IMR-90 (cell line): ENCODE results near the gene CLDN18. TPM values are rescaled to one million over a fixed set of nuclear protein-coding genes. Genes with fewer than 3 reads are reported as not detected.

Source experiments
- ATAC-seq: fragments of 200-7000 bp; cut with Tn5 transposase; 2 replicates; pipeline ENCODE4 v1.9.1; 2020; ENCODE audit warnings: low read depth, mild to moderate bottlenecking, moderate library complexity
- BruUV-seq: library from RNA; stranded (reverse); fragments of 400-500 nt; replicated peaks from 2 replicates; lab custom pipeline; 2021; lab: Mats Ljungman, UMichigan
- CTCF ChIA-PET: fragments of 300-600 bp; formaldehyde crosslinking; extraction: SDS; loops from one replicate; lab custom pipeline; 2021; ENCODE audit warnings: antibody characterized with exemption; lab: Yijun Ruan, JAX
- POLR2A ChIA-PET: fragments of 300-600 bp; sonication (Branson Sonifier 250); formaldehyde crosslinking; loops from one replicate; lab custom pipeline; 2022; ENCODE audit warnings: antibody characterized with exemption; ENCODE audit not compliant: unreplicated experiment; lab: Charles Lee
- DNase-seq: peaks from one replicate; pipeline ENCODE4 v3.0.0; 2013
- H2AFZ ChIP-seq: replicated peaks from 2 replicates; pipeline ENCODE3; 2013; ENCODE audit warnings: low read length, mild to moderate bottlenecking; ENCODE audit not compliant: poor library complexity
- H2AK5ac ChIP-seq: 2 replicates; pipeline ENCODE4 v1.6.1; 2013; ENCODE audit warnings: low read depth, low read length, inconsistent platforms
- H2AK9ac ChIP-seq: replicated peaks from 2 replicates; pipeline ENCODE3; 2013; ENCODE audit warnings: mild to moderate bottlenecking, low read depth, low read length, moderate library complexity; ENCODE audit not compliant: poor library complexity
- H2BK120ac ChIP-seq: 2 replicates; pipeline ENCODE4 v1.6.1; 2013; ENCODE audit warnings: low read depth, low read length, inconsistent platforms
- H2BK15ac ChIP-seq: 3 replicates; pipeline ENCODE4 v1.6.1; 2013; ENCODE audit warnings: low read depth, low read length, inconsistent platforms
- H2BK20ac ChIP-seq: 2 replicates; pipeline ENCODE4 v1.6.1; 2013; ENCODE audit warnings: low read depth, mild to moderate bottlenecking, inconsistent platforms, low read length, moderate library complexity
- H2BK5ac ChIP-seq: 2 replicates; pipeline ENCODE4 v1.6.1; 2013; ENCODE audit warnings: mild to moderate bottlenecking, low read depth, low read length, inconsistent platforms; ENCODE audit not compliant: poor library complexity, severe bottlenecking
- H3K14ac ChIP-seq: replicated peaks from 2 replicates; pipeline ENCODE4 v1.6.1; 2013; ENCODE audit warnings: low read depth, low read length, inconsistent platforms
- H3K18ac ChIP-seq: 2 replicates; pipeline ENCODE4 v1.6.1; 2013; ENCODE audit warnings: low read depth, low read length, control low read depth
- H3K23ac ChIP-seq: 2 replicates; pipeline ENCODE4 v1.6.1; 2013; ENCODE audit warnings: low read depth, low read length, inconsistent platforms
- H3K27ac ChIP-seq: 2 replicates; pipeline ENCODE4 v1.5.1; 2013; ENCODE audit warnings: mild to moderate bottlenecking, control low read depth, low read length; ENCODE audit not compliant: insufficient read depth
- H3K27me3 ChIP-seq: 2 replicates; pipeline ENCODE4 v1.6.1; 2013; ENCODE audit warnings: low read length; ENCODE audit not compliant: control insufficient read depth, insufficient read depth
- H3K36me3 ChIP-seq: 2 replicates; pipeline ENCODE4 v1.6.1; 2013; ENCODE audit warnings: low read length, mixed read lengths; ENCODE audit not compliant: control insufficient read depth, insufficient read depth
- H3K4ac ChIP-seq: 2 replicates; pipeline ENCODE4 v1.6.1; 2013; ENCODE audit warnings: low read depth, low read length, inconsistent platforms
- H3K4me1 ChIP-seq: 2 replicates; pipeline ENCODE4 v1.6.1; 2013; ENCODE audit warnings: low read length, mixed read lengths; ENCODE audit not compliant: control insufficient read depth, insufficient read depth
- H3K4me2 ChIP-seq: 2 replicates; pipeline ENCODE4 v1.6.1; 2013; ENCODE audit warnings: low read depth, mild to moderate bottlenecking, control low read depth, low read length, moderate library complexity
- H3K4me3 ChIP-seq: 2 replicates; pipeline ENCODE4 v1.5.1; 2013; ENCODE audit warnings: low read depth, mild to moderate bottlenecking, control low read depth, low read length, moderate library complexity; ENCODE audit not compliant: insufficient read depth
- H3K56ac ChIP-seq: 2 replicates; pipeline ENCODE4 v1.6.1; 2013; ENCODE audit warnings: low read length, inconsistent platforms; ENCODE audit not compliant: insufficient read depth; ENCODE audit errors: extremely low read depth
- H3K79me1 ChIP-seq, 2 experiments: 2 replicates each; pipeline ENCODE4 v1.6.1; 2013; ENCODE audit warnings: low read length in 2 of 2, inconsistent platforms in 1 of 2, low read depth in 1 of 2
- H3K9ac ChIP-seq: 2 replicates; pipeline ENCODE4 v1.6.1; 2013; ENCODE audit warnings: low read depth, low read length, control low read depth
- H3K9me1 ChIP-seq: 2 replicates; pipeline ENCODE4 v1.6.1; 2013; ENCODE audit warnings: low read length, inconsistent platforms; ENCODE audit not compliant: insufficient read depth
- H3K9me3 ChIP-seq: 2 replicates; pipeline ENCODE4 v1.6.1; 2013; ENCODE audit warnings: low read length; ENCODE audit not compliant: control insufficient read depth, insufficient read depth
- H4K20me1 ChIP-seq: 2 replicates; pipeline ENCODE4 v1.6.1; 2013; ENCODE audit warnings: low read length, inconsistent platforms; ENCODE audit not compliant: insufficient read depth
- H4K5ac ChIP-seq: 2 replicates; pipeline ENCODE4 v1.6.1; 2013; ENCODE audit warnings: mild to moderate bottlenecking, low read depth, low read length, control low read depth
- H4K8ac ChIP-seq, 2 experiments: 2 replicates each; pipeline ENCODE4 v1.6.1; 2013; ENCODE audit warnings: low read depth in 2 of 2, low read length in 2 of 2, control low read depth in 1 of 2, inconsistent platforms in 1 of 2
- H4K91ac ChIP-seq: 2 replicates; pipeline ENCODE4 v1.6.1; 2013; ENCODE audit warnings: low read depth, low read length, inconsistent platforms; ENCODE audit not compliant: insufficient read depth
- BHLHE40 ChIP-seq: fragments of 150-350 bp; IDR thresholded peaks from 2 replicates; pipeline ENCODE4 v1.6.1; 2016; ENCODE audit warnings: mild to moderate bottlenecking, low read depth, low read length
- CEBPB ChIP-seq: IDR thresholded peaks from 2 replicates; pipeline ENCODE4 v1.6.1; 2012; ENCODE audit warnings: low read depth, low read length, improper control_type of control experiment
- CHD1 ChIP-seq: IDR thresholded peaks from 2 replicates; pipeline ENCODE4 v1.6.1; 2012; ENCODE audit warnings: low read depth, low read length, improper control_type of control experiment
- FOS ChIP-seq: fragments of 150-350 bp; IDR thresholded peaks from 2 replicates; pipeline ENCODE4 v1.6.1; 2016; ENCODE audit warnings: low read depth, low read length
- MAFK ChIP-seq: IDR thresholded peaks from 2 replicates; pipeline ENCODE4 v1.6.1; 2012; ENCODE audit warnings: low read depth, low read length, improper control_type of control experiment
- MAZ ChIP-seq: IDR thresholded peaks from 2 replicates; pipeline ENCODE4 v1.6.1; 2012; ENCODE audit warnings: low read depth, mild to moderate bottlenecking, low read length, improper control_type of control experiment, moderate library complexity, borderline replicate concordance
- MXI1 ChIP-seq: IDR thresholded peaks from 2 replicates; pipeline ENCODE4 v1.6.1; 2012; ENCODE audit warnings: low read depth, mild to moderate bottlenecking, low read length, moderate library complexity, borderline replicate concordance
- POLR2A ChIP-seq: IDR thresholded peaks from 2 replicates; pipeline ENCODE4 v1.6.1; 2012; ENCODE audit warnings: mild to moderate bottlenecking, low read depth, low read length
- RAD21 ChIP-seq: IDR thresholded peaks from 2 replicates; pipeline ENCODE4 v1.6.1; 2012; ENCODE audit warnings: low read length, improper control_type of control experiment
- RCOR1 ChIP-seq: IDR thresholded peaks from 2 replicates; pipeline ENCODE4 v1.6.1; 2012; ENCODE audit warnings: mild to moderate bottlenecking, low read length, improper control_type of control experiment; ENCODE audit not compliant: insufficient replicate concordance
- RFX5 ChIP-seq: IDR thresholded peaks from 2 replicates; pipeline ENCODE4 v1.8.0; 2012; ENCODE audit warnings: low read depth, mild to moderate bottlenecking, low read length, moderate library complexity
- SMC3 ChIP-seq: fragments of 150-350 bp; IDR thresholded peaks from 2 replicates; pipeline ENCODE4 v1.6.1; 2016; ENCODE audit warnings: low read depth, mild to moderate bottlenecking, antibody characterized with exemption, low read length, moderate library complexity
- WGBS, 2 experiments: methylation state at CpG; one replicate each; pipeline versions ENCODE4 v1.1.5 to v1.1.7; 2013; ENCODE audit warnings: missing lambda C conversion rate in 2 of 2; ENCODE audit not compliant: insufficient read length in 1 of 2; ENCODE audit errors: extremely low coverage in 2 of 2; 5-methylcytosine and 5-hydroxymethylcytosine counted together
- dilution Hi-C: fragments of 300-500 bp; cut with HindIII; formaldehyde crosslinking; loops from one replicate; pipeline ENCODE4 v1.14.3; 2018; ENCODE audit warnings: low sequenced_read_pairs; ENCODE audit not compliant: unreplicated experiment
- in situ Hi-C: fragments of 300-500 bp; cut with MboI; formaldehyde crosslinking; loops from 3 replicates; pipeline ENCODE4 v1.14.3; 2019; ENCODE audit warnings: low sequenced_read_pairs, inconsistent platforms, mixed read lengths
- intact Hi-C: fragments of 100-400 bp; cut with micrococcal nuclease; formaldehyde crosslinking; loops from 2 replicates; pipeline ENCODE4 v1.10.0; 2022
- polyA plus RNA-seq, 3 experiments: library from polyadenylated mRNA; depleted of rRNA; stranded (reverse); fragments of >200 nt; gene quantifications; 2 replicates each; pipeline ENCODE4 v1.2.3, GENCODE V29; 2012; ENCODE audit warnings: low replicate concordance in 1 of 3
- total RNA-seq: library from RNA; depleted of rRNA; stranded (reverse); fragments of >200 nt; gene quantifications from 2 replicates; pipeline ENCODE4 v1.2.3, GENCODE V29; 2012
- TF ChIP-seq, protein P1 (sequence below): fragments of 150-350 bp; IDR thresholded peaks from 2 replicates; pipeline ENCODE4 v1.6.1; 2016; ENCODE audit warnings: low read depth, mild to moderate bottlenecking, low read length, moderate library complexity, borderline replicate concordance
- TF ChIP-seq, protein P2 (sequence below): conservative IDR thresholded peaks from 2 replicates; pipeline ENCODE4 v1.5.1; 2012; ENCODE audit warnings: mild to moderate bottlenecking, low read depth, low read length, improper control_type of control experiment
- TF ChIP-seq, protein P3 (sequence below): fragments of 150-350 bp; IDR thresholded peaks from 2 replicates; pipeline ENCODE4 v1.6.1; 2017; ENCODE audit warnings: mild to moderate bottlenecking, antibody characterized with exemption, low read length, low read depth

The CLDN18 gene
- total and polyA plus RNA-seq, 2 of the 4 experiments (the other 2 are of a cell fraction), result not detected

DNA sequence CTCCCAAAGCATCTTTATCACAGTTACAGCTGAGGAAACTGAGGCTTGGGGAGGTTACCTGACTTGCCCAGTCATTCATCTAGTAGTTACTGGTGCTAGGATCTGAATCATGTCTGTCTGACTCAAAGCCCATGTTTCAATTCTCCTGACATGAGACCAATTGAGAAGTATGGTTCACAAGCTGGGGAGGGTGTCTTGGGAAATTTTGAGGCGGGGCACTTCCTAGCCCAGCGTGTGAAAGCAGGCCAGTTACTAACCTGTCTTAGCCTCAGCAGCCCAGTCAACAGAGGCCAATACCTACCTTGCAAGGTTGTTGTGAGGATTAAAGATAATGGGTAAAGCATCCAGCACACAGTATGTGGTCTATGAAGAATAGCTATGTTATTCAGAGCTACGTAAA, 37.0 kb downstream of the CLDN18 start:
- H3K4me2 ChIP-seq, result no peak overlapping the region
- no peak overlapping the region for H3K23ac ChIP-seq
- H2AFZ ChIP-seq, result no peak overlapping the region
- H4K20me1 ChIP-seq, result peaks cover 4% of the 10 kb centered on the region
- dilution Hi-C loops (no loop called here), intact Hi-C loops (loop anchor here (5.0 to 10.0 kb wide), 2 partner anchors 1012 to 1155 kb away; no protein-coding TSS in a partner anchor), in situ Hi-C loops (no loop called here)
- no peak overlapping the region for H4K91ac ChIP-seq
- H3K27ac ChIP-seq, result no peak overlapping the region
- ATAC-seq, result no peak
- no peak overlapping the region for H3K18ac ChIP-seq
- CTCF ChIA-PET, result no interaction called here
- no peak overlapping the region for H2BK15ac ChIP-seq
- no peak overlapping the region for H4K8ac ChIP-seq
- peaks cover 13% of the 10 kb centered on the region for H3K9me1 ChIP-seq
- no peak overlapping the region for H4K5ac ChIP-seq
- no peaks in the 10 kb centered on the region for H3K36me3 ChIP-seq
- no peaks in the 10 kb centered on the region for H3K27me3 ChIP-seq
- no peak overlapping the region for H2BK120ac ChIP-seq
- no peak overlapping the region for H2AK5ac ChIP-seq
- H2AK9ac ChIP-seq, result no peak overlapping the region
- H3K9ac ChIP-seq, result no peak overlapping the region
- no peak overlapping the region for H3K14ac ChIP-seq
- POLR2A ChIA-PET, result no interaction called here
- BruUV-seq, result no TSS peak
- H3K9me3 ChIP-seq, result no peaks in the 10 kb centered on the region
- no peak overlapping the region for H3K4me3 ChIP-seq
- no peak overlapping the region for H2BK5ac ChIP-seq
- peaks cover 2 to 14% of the 10 kb centered on the region in 2 experiments; a peak in 3 of 4 replicates for H3K79me1 ChIP-seq
- no peak overlapping the region for H3K56ac ChIP-seq
- H3K4me1 ChIP-seq, result peaks cover 18% of the 10 kb centered on the region
- TF ChIP-seq CHD1 (no peak), MAZ (no peak), CEBPB (no peak), MAFK (no peak), FOS (no peak), BHLHE40 (no peak), MXI1 (no peak), RAD21 (no peak), SMC3 (no peak), POLR2A (no peak), RCOR1 (no peak), RFX5 (no peak)
- TF ChIP-seq, protein P1, sequence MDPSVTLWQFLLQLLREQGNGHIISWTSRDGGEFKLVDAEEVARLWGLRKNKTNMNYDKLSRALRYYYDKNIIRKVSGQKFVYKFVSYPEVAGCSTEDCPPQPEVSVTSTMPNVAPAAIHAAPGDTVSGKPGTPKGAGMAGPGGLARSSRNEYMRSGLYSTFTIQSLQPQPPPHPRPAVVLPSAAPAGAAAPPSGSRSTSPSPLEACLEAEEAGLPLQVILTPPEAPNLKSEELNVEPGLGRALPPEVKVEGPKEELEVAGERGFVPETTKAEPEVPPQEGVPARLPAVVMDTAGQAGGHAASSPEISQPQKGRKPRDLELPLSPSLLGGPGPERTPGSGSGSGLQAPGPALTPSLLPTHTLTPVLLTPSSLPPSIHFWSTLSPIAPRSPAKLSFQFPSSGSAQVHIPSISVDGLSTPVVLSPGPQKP, result no peak
- TF ChIP-seq, protein P2, sequence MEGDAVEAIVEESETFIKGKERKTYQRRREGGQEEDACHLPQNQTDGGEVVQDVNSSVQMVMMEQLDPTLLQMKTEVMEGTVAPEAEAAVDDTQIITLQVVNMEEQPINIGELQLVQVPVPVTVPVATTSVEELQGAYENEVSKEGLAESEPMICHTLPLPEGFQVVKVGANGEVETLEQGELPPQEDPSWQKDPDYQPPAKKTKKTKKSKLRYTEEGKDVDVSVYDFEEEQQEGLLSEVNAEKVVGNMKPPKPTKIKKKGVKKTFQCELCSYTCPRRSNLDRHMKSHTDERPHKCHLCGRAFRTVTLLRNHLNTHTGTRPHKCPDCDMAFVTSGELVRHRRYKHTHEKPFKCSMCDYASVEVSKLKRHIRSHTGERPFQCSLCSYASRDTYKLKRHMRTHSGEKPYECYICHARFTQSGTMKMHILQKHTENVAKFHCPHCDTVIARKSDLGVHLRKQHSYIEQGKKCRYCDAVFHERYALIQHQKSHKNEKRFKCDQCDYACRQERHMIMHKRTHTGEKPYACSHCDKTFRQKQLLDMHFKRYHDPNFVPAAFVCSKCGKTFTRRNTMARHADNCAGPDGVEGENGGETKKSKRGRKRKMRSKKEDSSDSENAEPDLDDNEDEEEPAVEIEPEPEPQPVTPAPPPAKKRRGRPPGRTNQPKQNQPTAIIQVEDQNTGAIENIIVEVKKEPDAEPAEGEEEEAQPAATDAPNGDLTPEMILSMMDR, result no peak
- TF ChIP-seq, protein P3, sequence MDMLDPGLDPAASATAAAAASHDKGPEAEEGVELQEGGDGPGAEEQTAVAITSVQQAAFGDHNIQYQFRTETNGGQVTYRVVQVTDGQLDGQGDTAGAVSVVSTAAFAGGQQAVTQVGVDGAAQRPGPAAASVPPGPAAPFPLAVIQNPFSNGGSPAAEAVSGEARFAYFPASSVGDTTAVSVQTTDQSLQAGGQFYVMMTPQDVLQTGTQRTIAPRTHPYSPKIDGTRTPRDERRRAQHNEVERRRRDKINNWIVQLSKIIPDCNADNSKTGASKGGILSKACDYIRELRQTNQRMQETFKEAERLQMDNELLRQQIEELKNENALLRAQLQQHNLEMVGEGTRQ, result no peak
- H3K4ac ChIP-seq, result no peak overlapping the region
- DNase-seq, result no peak
- peak overlapping the region; percentile 39; the same call in 1 of the 2 replicates for H2BK20ac ChIP-seq
- WGBS, 2 experiments, result no CpG with 5 or more reads among the region's 3 CpGs
